OCI-M2 (cell line): ENCODE measurements around the gene PFN3.
A peak's percentile ranks its signal among the peaks of the same experiment; 100 is the strongest.
"Not testable (repeated sequence)": the region's sequence is repeated elsewhere in the genome, so short reads cannot be mapped to it uniquely, and the experiment has no call there.

Experiments used
- DNase-seq: peaks from one replicate; lab custom pipeline; 2025; ENCODE audit not compliant: unreplicated experiment; lab: John Stamatoyannopoulos, UW

Gene PFN3

DNA sequence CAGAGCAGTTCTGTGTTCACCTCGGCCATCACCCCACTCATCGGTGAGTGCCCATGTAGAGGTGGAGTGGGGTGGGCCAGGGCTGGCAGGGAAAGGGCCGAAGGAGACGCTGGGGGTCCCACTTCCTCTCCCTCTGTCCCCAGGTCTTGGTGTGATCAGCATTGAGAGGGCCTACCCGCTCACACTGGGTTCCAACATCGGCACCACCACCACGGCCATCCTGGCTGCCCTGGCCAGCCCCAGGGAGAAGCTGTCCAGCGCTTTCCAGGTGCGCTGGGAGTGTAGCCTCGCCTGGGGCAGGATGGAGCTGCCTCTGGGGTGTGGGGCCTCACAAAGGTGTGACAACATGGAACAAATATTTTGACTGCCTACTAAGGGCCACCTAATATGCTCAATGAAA lies 3.7 kb downstream of the PFN3 start:
- no peak for DNase-seq

DNA sequence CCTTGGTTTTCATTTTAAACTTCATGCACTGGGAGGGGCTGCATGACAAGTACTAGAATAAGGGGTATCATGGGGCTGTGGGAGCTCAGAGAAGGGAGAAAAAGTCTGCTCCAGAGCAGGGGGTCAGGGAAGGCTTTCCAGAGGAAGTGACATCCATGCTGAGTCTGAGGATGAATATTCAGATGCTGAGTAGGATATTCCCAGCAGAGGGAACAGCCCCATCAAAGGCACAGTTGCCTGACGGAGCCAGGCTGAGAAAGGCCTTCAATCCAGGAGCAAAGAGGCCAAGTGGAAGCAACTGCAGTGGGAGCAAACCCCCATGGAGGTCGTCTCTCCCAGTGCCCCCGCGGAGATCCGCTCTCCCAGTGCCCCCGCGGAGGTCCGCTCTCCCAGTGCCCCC lies 4.4 kb downstream of the PFN3 start:
- no peak for DNase-seq

DNA sequence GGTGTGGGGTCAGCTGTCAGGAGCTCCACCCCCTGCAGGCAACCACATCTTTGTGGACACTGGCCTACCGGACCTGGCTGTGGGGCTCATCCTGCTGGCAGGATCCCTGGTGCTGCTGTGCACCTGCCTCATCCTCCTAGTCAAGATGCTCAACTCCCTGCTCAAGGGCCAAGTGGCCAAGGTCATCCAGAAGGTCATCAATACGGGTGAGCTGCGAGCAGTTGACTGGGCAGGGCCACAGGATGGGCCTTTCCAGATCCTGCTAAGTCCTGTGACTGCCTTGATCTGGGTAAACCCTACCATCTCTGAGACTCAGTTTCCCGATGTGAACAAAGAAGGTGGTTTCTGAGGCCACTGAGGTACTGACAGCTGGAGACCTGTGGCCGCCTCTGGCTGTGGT lies 6.5 kb downstream of the PFN3 start:
- no peak for DNase-seq

DNA sequence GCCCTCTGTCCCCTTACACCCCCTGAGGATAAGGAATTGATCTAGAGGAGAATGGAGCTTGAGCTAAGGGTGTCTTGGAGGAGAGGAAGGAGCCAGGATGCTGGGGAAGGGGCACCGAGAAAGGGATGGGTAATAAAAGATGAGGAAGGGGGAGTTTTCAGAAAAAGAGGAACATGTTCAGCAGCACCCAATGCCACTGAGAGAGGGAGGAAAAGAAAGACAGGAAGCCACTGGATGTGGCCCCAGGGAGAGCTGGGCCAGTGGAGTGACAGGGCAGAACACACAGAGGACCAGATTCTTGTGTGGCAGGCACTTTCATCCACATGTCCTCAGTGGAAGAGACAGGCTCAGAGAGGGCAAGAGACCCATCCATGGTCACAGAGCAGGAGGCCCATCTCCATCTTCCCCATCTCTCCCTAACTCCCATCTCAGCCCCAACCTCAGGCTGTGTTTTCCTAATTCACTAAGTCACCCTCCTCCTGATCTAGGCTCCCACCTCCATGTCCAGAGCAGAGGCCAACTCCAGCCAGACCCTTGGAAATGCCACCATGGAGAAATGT lies 7.2 kb downstream of the PFN3 start:
- DNase-seq: no peak

DNA sequence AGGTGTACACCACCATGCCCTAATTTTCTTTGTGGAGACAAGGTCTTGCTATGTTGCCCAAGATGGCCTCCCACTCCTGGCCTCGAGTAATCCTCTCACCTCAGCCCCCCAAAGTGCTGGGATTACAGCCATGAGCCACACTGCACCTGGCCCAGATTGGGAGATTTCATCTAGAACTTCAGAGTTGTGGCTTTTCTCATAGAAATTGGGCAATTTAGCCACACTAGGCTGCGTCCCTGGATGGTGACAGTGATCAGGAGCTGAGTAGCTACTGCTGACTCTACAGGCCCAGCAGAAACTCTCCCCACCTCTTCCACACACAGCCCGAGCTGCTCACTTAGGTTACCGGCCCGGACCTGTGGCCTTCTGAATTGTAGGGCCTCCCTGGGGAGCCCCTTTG lies 7.7 kb downstream of the PFN3 start:
- no peak for DNase-seq

DNA sequence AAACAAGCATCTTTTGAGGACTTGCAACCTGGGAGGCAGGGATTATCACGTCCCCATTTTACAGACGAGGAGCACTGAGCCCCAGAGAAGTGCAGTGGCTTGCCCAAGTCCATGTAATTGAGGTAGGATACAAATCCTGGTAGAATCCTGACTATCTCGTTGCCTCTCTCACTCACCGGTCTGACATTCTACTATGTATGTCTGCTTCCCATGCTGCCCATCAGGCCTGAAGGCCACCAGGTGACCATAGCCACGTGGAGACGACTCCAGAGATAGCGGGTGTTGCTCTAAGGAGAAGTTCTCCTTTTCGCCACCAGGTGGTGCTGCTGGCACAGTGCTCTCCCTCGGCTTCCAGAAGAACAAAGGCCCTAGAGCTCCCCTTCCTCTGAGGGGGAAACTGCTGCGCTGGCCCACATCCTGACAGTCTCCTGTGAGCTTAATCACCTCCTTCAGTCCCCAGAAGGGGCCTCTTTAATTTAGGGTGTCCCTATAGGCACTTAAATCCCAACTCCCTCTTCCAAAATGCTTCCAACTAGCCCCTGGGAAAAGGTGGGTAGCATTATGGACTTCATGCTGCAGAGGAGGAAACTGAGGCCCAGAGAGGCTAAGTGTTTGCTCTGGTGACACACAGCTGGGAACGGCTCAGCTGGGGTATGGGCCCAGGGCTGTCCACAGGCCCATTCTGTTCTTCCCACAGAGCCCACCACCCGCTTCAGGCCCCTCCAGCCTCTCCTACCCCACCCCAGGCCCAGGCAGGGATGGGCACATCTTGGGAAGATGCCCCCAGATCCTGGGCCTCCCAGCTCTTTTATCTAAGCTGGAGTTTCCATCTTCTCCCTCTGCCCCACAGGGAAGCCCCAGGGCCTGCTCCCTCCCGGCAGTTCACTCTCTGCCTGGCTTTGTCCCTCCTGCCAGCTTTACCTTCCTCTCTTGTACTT lies 9.8 kb downstream of the PFN3 start:
- DNase-seq: peak; percentile 59

DNA sequence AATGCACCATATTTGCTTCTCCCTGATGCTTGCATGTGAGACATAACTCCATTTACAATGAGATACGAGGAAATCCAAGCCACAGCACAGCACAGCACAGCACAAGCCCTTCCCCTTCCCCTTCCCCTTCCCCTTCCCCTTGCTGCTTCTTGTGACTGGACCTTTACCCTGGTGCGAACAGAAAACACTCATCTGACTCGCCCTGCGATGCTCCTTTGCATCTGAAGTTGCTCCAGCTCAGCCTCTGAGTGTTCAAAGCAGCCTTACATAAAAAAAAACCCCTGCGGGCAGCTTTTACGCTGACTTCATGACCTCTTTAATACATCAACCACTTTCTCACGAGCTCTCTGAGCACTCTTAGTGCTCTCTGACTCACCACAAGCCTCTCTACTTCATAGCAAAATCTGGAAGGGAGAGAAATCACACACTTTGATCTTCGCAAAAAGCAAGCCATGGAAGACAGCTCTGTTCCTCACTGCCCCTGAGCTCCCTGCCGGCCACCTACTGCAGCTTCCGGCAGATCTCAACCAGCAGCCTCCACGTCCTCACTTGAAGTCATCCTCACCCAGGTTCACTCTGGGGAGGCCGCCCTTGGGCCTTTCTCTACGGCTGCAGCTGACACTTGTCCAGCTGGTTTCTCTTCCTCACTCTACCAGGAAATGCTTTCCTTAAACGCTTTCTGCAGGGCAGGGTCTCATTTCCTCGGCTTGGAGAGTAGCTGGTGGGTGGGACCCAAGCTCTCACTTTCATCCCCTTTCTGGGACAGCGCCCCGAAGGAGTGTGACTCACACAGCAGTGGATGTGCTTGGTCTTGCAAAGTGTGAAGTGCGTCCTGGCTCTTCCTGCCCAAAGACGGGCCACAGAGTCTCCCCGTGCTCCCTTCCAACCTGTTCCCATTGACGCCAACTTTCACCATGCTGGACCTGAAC lies 11.0 kb downstream of the PFN3 start:
- no peak for DNase-seq

DNA sequence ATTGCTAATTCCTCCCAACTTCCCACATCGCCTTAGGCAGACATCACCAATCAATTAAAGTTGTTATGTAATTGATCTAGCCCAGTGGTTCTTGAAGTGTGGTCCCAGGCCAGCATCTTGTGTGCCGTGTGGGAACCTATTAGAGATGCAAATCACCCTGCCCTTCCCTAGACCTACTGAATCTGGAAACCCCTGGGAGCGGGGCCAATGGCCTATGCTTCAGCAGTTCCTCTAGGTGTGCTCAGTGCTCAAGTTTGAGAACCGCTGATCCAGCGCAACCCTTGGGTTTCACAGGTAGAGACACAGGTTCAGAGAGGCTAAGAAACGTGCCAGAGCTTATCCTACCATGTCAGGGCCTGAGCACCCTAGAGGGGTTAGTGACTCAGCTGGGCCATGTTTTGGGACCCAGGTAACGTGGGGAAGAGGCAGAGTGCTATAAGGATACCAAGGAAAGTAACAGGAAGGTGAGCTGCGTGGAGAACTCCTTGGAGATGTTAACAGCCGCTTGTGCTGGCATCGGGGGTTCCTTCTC lies 11.9 kb downstream of the PFN3 start:
- DNase-seq: no peak

DNA sequence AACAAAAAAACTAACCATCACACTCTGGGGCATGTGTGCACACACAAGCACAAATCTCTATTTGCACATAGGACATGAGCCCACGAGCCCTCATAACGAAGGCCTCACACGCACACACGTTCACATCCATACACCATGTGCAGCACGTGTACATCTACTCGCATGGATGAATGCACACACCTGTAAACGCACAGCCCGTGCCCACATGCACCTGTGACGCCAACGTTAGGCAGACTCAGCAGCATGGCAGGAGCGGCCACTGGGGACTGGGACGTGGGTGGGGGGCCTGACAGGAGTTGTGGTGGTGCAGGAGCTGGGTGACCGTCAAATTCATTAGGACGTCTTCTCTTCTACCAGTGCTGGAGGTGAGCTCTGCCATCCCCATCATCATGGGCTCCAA lies 13.1 kb downstream of the PFN3 start:
- DNase-seq: no peak

DNA sequence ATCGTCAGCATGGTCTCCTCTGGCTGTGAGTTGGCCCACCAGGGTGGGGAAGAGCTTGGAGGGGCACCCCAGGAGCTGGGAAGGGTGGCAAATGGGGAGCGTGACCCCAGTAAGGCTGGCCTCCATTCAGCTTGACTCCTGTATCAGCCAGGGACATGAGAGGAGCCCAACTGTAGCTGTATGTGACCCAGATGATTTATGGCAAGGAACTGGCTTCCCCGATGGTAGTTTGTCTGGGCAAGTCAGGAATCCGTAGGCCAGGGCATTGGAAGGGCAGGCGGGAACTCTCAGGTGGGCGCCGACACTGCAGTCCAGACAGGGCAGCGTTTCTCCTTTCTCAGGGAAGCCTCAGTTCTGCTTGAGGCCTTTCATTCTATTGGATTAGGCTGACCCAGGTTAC lies 13.9 kb downstream of the PFN3 start:
- no peak for DNase-seq

DNA sequence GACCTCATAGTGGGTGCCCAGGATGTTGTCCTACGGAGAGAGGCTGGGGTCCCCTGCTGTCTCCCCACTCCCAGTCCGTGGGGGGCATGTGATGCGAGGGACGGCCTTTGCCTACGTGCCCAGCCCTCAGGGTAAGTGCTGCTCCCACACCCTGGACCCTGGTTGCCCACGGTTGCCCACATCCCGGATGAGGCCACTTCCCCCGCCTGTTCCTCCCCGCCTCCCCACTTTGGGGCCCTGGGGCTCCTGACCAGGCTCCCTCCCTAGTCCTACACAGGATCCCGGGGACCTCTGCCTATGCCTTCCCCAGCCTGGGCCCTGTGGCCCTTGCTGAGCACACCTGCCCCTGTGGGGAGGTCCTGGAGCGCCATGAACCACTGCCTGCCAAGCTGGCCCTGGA lies 14.7 kb downstream of the PFN3 start:
- DNase-seq: no peak

DNA sequence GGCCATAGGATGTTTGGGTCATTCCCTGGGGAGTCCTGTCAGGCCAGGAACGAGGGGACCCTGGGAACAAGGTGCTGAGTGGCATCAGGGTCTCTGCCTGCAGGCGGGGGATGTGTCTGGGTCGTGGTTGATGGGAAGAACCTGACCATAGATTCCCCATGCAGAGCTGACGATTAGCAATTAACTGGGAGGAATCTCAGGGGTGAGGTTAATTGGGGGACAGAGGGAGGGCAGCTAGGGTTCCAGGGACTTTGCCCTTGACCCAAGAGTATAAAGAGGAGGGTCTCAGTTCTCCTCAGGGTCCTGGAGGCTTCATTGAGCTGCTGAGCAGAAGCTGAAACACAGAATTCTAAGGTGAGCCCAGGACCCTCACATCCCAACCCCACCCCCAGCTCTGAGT lies 16.3 kb downstream of the PFN3 start, which contains the start of gene SLC34A1:
Gene SLC34A1 (plus strand): TSS at position 301 of the 400 bp plus-strand sequence. CDS start 1,308 bp downstream, outside the sequence.
- no peak for DNase-seq

DNA sequence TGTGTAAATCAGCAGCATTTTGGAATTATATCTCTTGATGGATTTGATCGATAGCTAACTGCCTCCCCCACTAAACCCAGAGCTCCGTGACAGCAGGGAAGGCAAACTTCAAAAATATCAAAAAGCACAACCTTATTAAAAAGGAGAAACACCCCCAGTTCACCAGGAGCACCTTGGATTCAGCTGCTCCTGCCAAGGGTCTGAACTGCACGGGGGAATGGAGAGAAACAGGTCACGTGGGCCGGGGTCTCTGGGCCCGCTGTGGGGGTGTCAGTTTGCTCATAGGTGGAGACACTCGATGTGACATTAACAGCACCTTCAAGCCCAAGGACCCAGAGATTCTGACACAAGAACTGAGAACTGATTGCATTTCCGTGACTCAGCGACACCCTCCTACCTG lies 17.3 kb downstream of the PFN3 start:
- no peak for DNase-seq

DNA sequence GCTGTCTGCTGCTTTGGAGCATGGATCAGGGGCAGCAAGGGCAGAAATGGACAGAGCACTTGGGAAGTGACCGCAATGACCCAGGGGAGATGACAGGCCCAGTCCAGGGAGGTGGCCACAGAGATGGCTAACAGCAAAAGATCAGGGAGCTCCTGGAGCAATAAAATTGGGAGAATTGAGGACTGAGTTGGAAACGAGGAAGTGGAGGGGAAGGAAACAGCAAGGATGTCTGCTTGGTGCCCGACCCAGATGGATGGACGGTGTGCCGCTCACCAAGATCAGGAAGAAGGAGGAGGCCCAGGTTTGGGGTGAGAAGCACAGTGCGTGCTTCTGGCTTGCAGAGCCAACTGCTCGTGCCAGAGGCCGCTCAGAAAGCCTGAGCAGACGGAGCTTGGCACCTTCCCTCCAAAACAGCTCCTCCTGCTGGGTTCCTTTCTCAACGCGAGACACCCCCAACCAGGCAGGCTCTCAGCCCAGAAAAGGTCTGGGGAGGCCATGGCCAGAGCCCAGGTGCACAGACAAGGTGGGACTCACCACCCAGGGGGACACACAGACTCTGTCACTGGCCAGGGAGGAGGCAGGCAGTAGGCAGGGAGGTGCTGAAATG lies 17.9 kb downstream of the PFN3 start:
- no peak for DNase-seq

DNA sequence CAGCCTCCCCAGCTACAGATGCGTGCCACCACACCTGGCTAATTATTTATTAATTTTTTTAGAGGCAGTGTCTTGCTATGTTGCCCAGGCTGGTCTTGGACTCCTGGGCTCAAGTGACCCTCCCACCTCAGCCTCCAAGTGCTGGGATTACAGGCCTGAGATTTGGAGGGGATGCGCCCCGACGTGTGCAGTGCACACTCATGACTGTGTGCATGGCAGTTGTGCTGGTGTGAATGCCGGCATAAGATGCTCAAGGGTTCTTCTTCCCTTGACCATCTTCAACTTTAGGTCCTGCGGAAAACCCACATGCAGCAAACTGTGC lies 19.7 kb downstream of the PFN3 start:
- no peak for DNase-seq

DNA sequence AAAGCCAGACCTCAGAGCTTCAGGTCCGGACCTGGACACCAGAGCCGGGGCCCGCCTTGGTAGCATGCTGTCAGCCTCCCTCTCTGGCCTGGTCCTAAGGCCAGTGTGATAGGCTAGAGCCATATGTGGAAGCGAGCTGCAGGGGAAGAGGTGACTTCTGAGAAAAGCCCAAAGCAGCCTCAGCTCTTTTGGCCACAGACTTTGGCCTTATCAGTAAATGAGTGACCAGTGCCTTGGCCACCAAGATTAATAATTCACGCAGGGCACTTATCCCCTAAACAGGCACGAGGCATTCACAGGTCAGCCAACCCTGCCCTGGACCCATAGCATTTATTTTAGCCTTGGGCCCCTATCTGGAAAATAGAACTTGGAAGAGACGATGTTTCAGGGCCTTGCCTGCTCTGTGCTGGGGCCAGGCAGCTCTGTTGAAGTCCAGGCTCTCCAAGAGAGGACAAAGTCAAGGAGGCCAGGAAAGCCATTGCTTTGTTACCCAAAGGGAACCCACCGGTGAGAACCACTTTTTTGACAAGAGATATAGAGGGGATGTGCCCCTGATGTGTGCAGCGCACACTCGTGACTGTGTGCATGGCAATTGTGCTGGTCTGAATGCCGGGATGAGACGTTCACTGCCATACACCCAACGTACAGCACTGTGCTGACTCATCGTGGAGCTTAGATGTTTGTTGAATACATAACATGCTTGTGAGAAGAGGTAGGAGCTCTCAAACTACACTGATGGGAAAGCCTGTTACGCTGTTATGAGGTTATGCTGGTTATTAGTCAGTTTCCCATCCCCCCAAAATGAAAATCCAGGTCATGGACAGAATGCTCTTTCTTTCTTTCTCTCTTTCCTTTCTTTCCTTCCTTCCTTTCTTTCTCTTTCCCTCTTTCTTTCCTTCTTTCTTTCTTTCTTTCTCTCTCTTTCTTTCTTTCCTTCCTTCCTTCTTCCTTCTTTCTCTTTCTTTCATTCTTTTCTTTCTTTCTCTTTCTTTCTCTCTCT lies 21.3 kb downstream of the PFN3 start:
- no peak for DNase-seq

DNA sequence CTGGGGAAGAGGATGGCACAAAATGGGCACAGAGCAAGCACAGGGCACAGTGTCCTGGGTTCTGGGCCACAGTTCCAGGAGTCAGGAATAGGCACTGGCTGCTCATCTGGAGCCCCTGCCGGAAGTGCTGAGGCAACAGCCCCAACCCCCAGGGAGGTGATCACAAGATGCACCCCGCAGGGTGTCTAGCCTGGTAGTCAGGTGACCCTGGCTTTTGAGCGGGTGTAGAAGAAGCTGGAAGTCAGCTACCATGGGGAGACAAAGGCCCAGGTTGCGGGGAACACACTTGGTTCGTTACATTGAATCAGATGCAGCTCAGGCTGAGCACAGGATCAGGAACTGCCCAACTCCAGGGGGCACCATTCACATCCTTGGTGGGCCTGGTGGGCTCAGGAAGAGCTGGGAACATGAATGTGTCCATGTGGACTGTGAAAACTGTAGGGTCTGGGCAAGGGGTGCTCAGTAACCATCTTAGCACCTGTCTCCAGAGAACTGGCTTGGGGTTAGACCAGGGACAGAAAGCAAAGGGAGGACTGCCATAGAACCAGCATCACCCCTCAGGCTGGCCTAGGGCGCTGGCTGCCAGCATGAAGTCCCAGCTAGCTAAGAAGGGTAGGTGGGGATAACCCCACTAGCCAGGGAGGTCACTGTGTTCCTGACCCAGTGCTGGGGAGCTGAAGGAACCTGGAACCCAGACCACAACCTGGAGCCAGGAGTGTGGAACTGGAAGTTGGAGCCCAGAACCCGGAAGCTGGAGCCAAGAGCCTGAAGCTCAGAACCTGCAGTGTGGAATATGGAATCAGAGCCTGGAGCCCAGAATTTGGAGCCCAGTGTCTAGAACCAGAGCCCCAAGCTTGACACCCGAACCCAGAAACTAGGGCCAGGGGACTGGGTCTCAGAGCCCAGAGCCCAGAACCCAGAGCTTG lies 22.3 kb downstream of the PFN3 start:
- DNase-seq: no peak

DNA sequence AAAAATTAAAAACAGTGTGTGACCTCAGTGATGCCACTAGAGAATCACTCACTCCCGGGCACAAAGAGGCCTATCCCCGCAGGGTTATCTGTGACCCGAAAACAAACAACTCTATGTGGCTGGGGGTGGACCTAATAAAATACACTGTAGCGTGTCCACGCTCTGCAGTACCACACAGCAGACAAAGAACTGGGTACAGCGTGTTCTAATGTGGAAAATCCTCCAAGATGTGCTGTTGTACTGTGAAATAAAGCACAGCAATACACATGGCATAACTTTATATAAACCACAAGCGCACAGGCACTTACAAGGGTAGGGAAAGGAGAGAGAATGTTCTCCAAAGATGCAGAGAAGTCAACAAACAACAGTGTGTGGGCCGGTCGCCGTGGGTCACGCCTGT lies 24.4 kb downstream of the PFN3 start:
- DNase-seq: no peak

DNA sequence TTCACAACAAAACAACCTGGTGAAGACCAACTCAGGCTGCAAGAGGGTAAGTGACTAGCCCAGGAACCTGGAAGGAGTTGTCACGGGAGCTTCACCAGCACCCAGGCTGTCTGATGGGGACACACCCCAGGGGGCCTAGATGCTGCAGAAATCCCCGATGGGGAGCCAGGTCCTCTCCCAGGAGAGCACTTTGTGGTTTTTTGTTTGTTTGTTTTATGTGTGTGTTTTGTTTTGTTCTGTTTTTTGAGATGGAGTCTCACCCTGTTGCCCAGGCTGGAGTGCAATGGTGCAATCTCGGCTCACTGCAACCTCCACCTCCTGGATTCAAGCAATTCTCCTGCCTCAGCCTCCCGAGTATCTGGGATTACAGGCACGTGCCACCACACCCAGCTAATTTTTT lies 24.9 kb downstream of the PFN3 start:
- DNase-seq: not testable (repeated sequence)
